Esophagus muscularis mucosa (tissue), 3 donors: Measurements from ENCODE around the gene SLC30A10.

ENCODE experiments used
- POLR2A ChIP-seq: fragments of 450-650 bp; IDR thresholded peaks from one replicate; pipeline ENCODE4 v1.6.1; 2017; ENCODE audit warnings: antibody characterized with exemption, moderate library complexity, mild to moderate bottlenecking, low read depth
- POLR2AphosphoS5 ChIP-seq, 2 donors: sonication (generic); formaldehyde crosslinking; IDR thresholded peaks; one replicate each; pipeline ENCODE4 v1.6.1; 2017; ENCODE audit warnings: antibody characterized with exemption in 2 of 2
- TF ChIP-seq, protein P1 (sequence below), 3 experiments: fragments of 200-600 bp in 2 of 3; fragments of 450-650 bp in 1 of 3; sonication (generic) in 2 of 3; IDR thresholded peaks; one replicate each; pipeline ENCODE4 v1.5.1; 2017 to 2019; ENCODE audit warnings: antibody characterized with exemption in 3 of 3, mild to moderate bottlenecking in 2 of 3, moderate library complexity in 1 of 3

DNA sequence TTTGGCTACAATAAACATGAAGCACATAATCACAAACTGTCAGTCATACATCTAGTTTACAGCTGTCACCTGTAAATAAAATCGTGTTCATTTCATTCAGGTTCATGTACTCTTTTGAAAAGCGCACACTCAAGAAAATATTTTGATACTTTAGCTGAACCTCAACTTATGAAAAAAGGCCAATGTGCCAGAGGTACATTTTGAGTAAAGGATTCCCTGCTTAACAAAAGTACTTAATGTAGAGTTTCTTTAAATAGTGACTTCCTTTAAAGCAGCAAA lies 37.7 kb upstream of the SLC30A10 start:
- TF ChIP-seq, protein P1, sequence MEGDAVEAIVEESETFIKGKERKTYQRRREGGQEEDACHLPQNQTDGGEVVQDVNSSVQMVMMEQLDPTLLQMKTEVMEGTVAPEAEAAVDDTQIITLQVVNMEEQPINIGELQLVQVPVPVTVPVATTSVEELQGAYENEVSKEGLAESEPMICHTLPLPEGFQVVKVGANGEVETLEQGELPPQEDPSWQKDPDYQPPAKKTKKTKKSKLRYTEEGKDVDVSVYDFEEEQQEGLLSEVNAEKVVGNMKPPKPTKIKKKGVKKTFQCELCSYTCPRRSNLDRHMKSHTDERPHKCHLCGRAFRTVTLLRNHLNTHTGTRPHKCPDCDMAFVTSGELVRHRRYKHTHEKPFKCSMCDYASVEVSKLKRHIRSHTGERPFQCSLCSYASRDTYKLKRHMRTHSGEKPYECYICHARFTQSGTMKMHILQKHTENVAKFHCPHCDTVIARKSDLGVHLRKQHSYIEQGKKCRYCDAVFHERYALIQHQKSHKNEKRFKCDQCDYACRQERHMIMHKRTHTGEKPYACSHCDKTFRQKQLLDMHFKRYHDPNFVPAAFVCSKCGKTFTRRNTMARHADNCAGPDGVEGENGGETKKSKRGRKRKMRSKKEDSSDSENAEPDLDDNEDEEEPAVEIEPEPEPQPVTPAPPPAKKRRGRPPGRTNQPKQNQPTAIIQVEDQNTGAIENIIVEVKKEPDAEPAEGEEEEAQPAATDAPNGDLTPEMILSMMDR (IDR thresholded peaks at IDR 0.05): no peak
- TF ChIP-seq POLR2AphosphoS5 (IDR thresholded peaks at IDR 0.05): no peak
- no peak for TF ChIP-seq POLR2A
